DOHH2 (cell line): Measurements from ENCODE around the gene ARSK.

Source experiments
- CTCF ChIP-seq: fragments of 200-600 bp; sonication (generic); IDR thresholded peaks from one replicate; pipeline ENCODE4 v1.5.1; 2014; ENCODE audit warnings: antibody characterized with exemption, mild to moderate bottlenecking, low read depth, low read length; ENCODE audit not compliant: poor library complexity, severe bottlenecking
- EZH2phosphoT487 ChIP-seq: fragments of 200-600 bp; sonication (generic); IDR thresholded peaks from 2 replicates; pipeline ENCODE4 v1.6.1; 2017; ENCODE audit warnings: borderline replicate concordance, mild to moderate bottlenecking, antibody characterized with exemption, low read length, moderate library complexity, mixed read lengths

- TF ChIP-seq CTCF (no peak), EZH2phosphoT487 (0 out of 2 replicates have a peak, but pooled peaks have one; percentile 14)
Measured at GRCh38 chr5:95620030-95620869, 65.3 kb downstream of the ARSK start, which contains the start of gene GPR150.
